MM.1S (cell line): ENCODE measurements around the gene PDE11A.

Experiments used
- DNase-seq: peaks from one replicate; pipeline ENCODE4 v3.0.0-alpha.2; 2015
- H2AFZ ChIP-seq: fragments of 300-600 bp; sonication (generic); 2 replicates; pipeline ENCODE4 v1.6.0; 2016; ENCODE audit warnings: antibody characterized with exemption, low read length
- H3F3A ChIP-seq: fragments of 300-600 bp; sonication (generic); 2 replicates; pipeline ENCODE4 v1.6.1; 2016; ENCODE audit warnings: mild to moderate bottlenecking, antibody characterized with exemption, low read length, moderate library complexity, mixed read lengths; ENCODE audit not compliant: insufficient read depth
- H3K27ac ChIP-seq: fragments of 300-600 bp; sonication (generic); 2 replicates; pipeline ENCODE4 v1.5.1; 2016; ENCODE audit warnings: mild to moderate bottlenecking, low read length
- H3K27me3 ChIP-seq: fragments of 300-600 bp; sonication (generic); replicated peaks from 2 replicates; pipeline ENCODE4 v1.6.0; 2016; ENCODE audit warnings: low read length; ENCODE audit not compliant: insufficient read depth
- H3K36me3 ChIP-seq: fragments of 300-600 bp; sonication (generic); replicated peaks from 2 replicates; pipeline ENCODE4 v1.6.1; 2016; ENCODE audit warnings: mild to moderate bottlenecking, low read length, mixed read lengths; ENCODE audit not compliant: insufficient read depth
- H3K4me1 ChIP-seq: fragments of 300-600 bp; sonication (generic); 2 replicates; pipeline ENCODE4 v1.6.1; 2016; ENCODE audit warnings: low read length, mixed read lengths
- H3K4me2 ChIP-seq: fragments of 300-600 bp; sonication (generic); 2 replicates; pipeline ENCODE4 v1.6.0; 2016; ENCODE audit warnings: low read depth, low read length
- H3K4me3 ChIP-seq: fragments of 300-600 bp; sonication (generic); 2 replicates; pipeline ENCODE4 v1.5.1; 2016; ENCODE audit warnings: low read length, mixed read lengths
- H3K79me2 ChIP-seq: fragments of 300-600 bp; sonication (generic); 2 replicates; pipeline ENCODE4 v1.6.1; 2016; ENCODE audit warnings: mixed run types, low read length, mixed read lengths
- H3K9ac ChIP-seq: fragments of 300-600 bp; sonication (generic); 2 replicates; pipeline ENCODE4 v1.6.1; 2016; ENCODE audit warnings: low read length, mixed read lengths
- H3K9me2 ChIP-seq: fragments of 300-600 bp; sonication (generic); replicated peaks from 2 replicates; pipeline ENCODE4 v1.6.1; 2016; ENCODE audit warnings: mild to moderate bottlenecking, low read length, mixed read lengths; ENCODE audit not compliant: insufficient read depth
- H3K9me3 ChIP-seq: fragments of 300-600 bp; sonication (generic); replicated peaks from 2 replicates; pipeline ENCODE4 v1.6.1; 2016; ENCODE audit warnings: mild to moderate bottlenecking, low read length, mixed read lengths; ENCODE audit not compliant: insufficient read depth
- H4K20me1 ChIP-seq: fragments of 300-600 bp; sonication (generic); 2 replicates; pipeline ENCODE4 v1.6.1; 2016; ENCODE audit warnings: mild to moderate bottlenecking, low read length, moderate library complexity, mixed read lengths; ENCODE audit not compliant: insufficient read depth
- CTCF ChIP-seq: fragments of 300-600 bp; sonication (generic); IDR thresholded peaks from 2 replicates; pipeline ENCODE4 v1.5.1; 2016; ENCODE audit warnings: antibody characterized with exemption, low read length, mixed read lengths
- EZH2 ChIP-seq: fragments of 300-600 bp; sonication (generic); optimal IDR thresholded peaks from 2 replicates; pipeline ENCODE3; 2017; ENCODE audit warnings: low read depth, mild to moderate bottlenecking, antibody characterized with exemption, low read length, mixed read lengths
- EZH2phosphoT487 ChIP-seq: fragments of 300-600 bp; sonication (generic); IDR thresholded peaks from 2 replicates; pipeline ENCODE4 v1.6.1; 2018; ENCODE audit warnings: antibody characterized with exemption, low read length

The PDE11A gene

GRCh38 chr2:177710889-177711288 lies 361.7 kb downstream of the PDE11A start:
- TF ChIP-seq CTCF, result no peak
- TF ChIP-seq EZH2, result no peak
- no peak for TF ChIP-seq EZH2phosphoT487
- no peaks in the 10 kb centered on the region for H3K9me2 ChIP-seq
- H3K27me3 ChIP-seq, result no peaks in the 10 kb centered on the region
- no peak overlapping the region for H3K4me3 ChIP-seq
- H3K4me1 ChIP-seq, result no peaks in the 10 kb centered on the region
- H3K36me3 ChIP-seq, result no peaks in the 10 kb centered on the region
- H3K9ac ChIP-seq, result no peak overlapping the region
- H3K27ac ChIP-seq, result no peak overlapping the region
- no peak overlapping the region for H3K4me2 ChIP-seq
- H3K9me3 ChIP-seq, result no peaks in the 10 kb centered on the region
- no peaks in the 10 kb centered on the region for H3K79me2 ChIP-seq
- DNase-seq, result no peak
- H2AFZ ChIP-seq, result no peak overlapping the region
- no peaks in the 10 kb centered on the region for H4K20me1 ChIP-seq
- H3F3A ChIP-seq, result no peaks in the 10 kb centered on the region

GRCh38 chr2:177709986-177710401 lies 362.6 kb downstream of the PDE11A start:
- no peak for DNase-seq
- H4K20me1 ChIP-seq, result no peaks in the 10 kb centered on the region
- H3K36me3 ChIP-seq, result no peaks in the 10 kb centered on the region
- TF ChIP-seq CTCF (no peak), EZH2 (no peak), EZH2phosphoT487 (no peak)
- no peaks in the 10 kb centered on the region for H3K9me2 ChIP-seq
- no peaks in the 10 kb centered on the region for H3K9me3 ChIP-seq
- no peaks in the 10 kb centered on the region for H3K4me1 ChIP-seq
- H2AFZ ChIP-seq, result no peak overlapping the region
- no peaks in the 10 kb centered on the region for H3F3A ChIP-seq
- no peaks in the 10 kb centered on the region for H3K27me3 ChIP-seq
- no peak overlapping the region for H3K4me2 ChIP-seq
- no peak overlapping the region for H3K9ac ChIP-seq
- H3K79me2 ChIP-seq, result no peaks in the 10 kb centered on the region
- no peak overlapping the region for H3K27ac ChIP-seq
- no peak overlapping the region for H3K4me3 ChIP-seq

GRCh38 chr2:177708660-177709444 lies 363.7 kb downstream of the PDE11A start:
- Histone ChIP-seq H3K4me3 (no peak overlapping the region), H3K9ac (no peak overlapping the region), H3F3A (no peaks in the 10 kb centered on the region), H3K79me2 (no peaks in the 10 kb centered on the region), H4K20me1 (no peaks in the 10 kb centered on the region), H3K36me3 (no peaks in the 10 kb centered on the region), H3K4me1 (no peaks in the 10 kb centered on the region), H2AFZ (no peak overlapping the region), H3K27me3 (no peaks in the 10 kb centered on the region), H3K9me2 (no peaks in the 10 kb centered on the region), H3K9me3 (no peaks in the 10 kb centered on the region), H3K27ac (no peak overlapping the region), H3K4me2 (no peak overlapping the region)
- no peak for DNase-seq
- TF ChIP-seq CTCF, result no peak
- TF ChIP-seq EZH2, result no peak
- no peak for TF ChIP-seq EZH2phosphoT487
